Ishikawa (cell line): ENCODE results near the gene FDXACB1.

Source experiments
- CREB1 ChIP-seq: IDR thresholded peaks from 2 replicates; pipeline ENCODE4 v1.6.1; 2012; ENCODE audit warnings: low read depth
- EGR1 ChIP-seq: IDR thresholded peaks from 2 replicates; pipeline ENCODE4 v1.6.1; 2012
- EP300 ChIP-seq: IDR thresholded peaks from 2 replicates; pipeline ENCODE4 v1.6.1; 2012; ENCODE audit warnings: borderline replicate concordance
- FOXM1 ChIP-seq: IDR thresholded peaks from 2 replicates; pipeline ENCODE4 v1.6.1; 2012; ENCODE audit warnings: low read depth, borderline replicate concordance
- NFIC ChIP-seq: IDR thresholded peaks from 2 replicates; pipeline ENCODE4 v1.6.1; 2012
- RAD21 ChIP-seq: IDR thresholded peaks from 2 replicates; pipeline ENCODE4 v1.6.1; 2012; ENCODE audit warnings: low read depth
- TAF1 ChIP-seq: IDR thresholded peaks from 2 replicates; pipeline ENCODE4 v1.6.1; 2012; ENCODE audit warnings: low read depth, mild to moderate bottlenecking
- TCF12 ChIP-seq: IDR thresholded peaks from 2 replicates; pipeline ENCODE4 v1.6.1; 2012; ENCODE audit warnings: low read depth
- TEAD4 ChIP-seq: IDR thresholded peaks from 2 replicates; pipeline ENCODE4 v1.6.1; 2012
- YY1 ChIP-seq: IDR thresholded peaks from 2 replicates; pipeline ENCODE4 v1.6.1; 2012; ENCODE audit warnings: low read depth
- ZBTB7A ChIP-seq: IDR thresholded peaks from 2 replicates; pipeline ENCODE4 v1.6.1; 2012; ENCODE audit warnings: low read depth
- TF ChIP-seq, protein P1 (sequence below): IDR thresholded peaks from 2 replicates; pipeline ENCODE4 v1.6.1; 2012
- TF ChIP-seq, protein P2 (sequence below): IDR thresholded peaks from 2 replicates; pipeline ENCODE4 v1.6.1; 2012
- TF ChIP-seq, protein P3 (sequence below): IDR thresholded peaks from 2 replicates; pipeline ENCODE4 v1.6.1; 2012; ENCODE audit warnings: low read depth, mild to moderate bottlenecking

DNA sequence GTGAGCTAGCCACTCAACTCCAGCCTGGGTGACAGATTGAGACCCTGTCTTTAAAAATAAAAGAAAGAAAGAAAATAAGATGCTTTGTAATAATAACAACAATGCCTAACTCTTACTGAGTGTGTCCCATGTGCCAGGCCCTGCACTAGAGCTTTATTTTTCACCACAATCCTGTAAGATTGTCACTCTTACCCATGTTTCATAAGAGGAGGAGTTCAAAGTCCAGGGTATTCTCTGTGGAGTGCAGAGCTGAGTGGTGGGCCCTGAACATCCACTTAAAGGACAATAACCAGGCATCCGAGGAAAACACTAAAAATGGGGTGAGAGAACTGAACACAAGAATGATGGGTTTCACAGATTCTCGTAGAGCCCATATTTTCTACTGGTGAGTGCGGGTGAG is 38.8 kb upstream of the FDXACB1 start:
- no peak for TF ChIP-seq RAD21
- TF ChIP-seq NFIC: no peak
- no peak for TF ChIP-seq EGR1
- TF ChIP-seq, protein P1, sequence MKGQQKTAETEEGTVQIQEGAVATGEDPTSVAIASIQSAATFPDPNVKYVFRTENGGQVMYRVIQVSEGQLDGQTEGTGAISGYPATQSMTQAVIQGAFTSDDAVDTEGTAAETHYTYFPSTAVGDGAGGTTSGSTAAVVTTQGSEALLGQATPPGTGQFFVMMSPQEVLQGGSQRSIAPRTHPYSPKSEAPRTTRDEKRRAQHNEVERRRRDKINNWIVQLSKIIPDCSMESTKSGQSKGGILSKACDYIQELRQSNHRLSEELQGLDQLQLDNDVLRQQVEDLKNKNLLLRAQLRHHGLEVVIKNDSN: no peak
- no peak for TF ChIP-seq YY1
- TF ChIP-seq TAF1: no peak
- TF ChIP-seq CREB1: no peak
- TF ChIP-seq EP300: no peak
- TF ChIP-seq, protein P2, sequence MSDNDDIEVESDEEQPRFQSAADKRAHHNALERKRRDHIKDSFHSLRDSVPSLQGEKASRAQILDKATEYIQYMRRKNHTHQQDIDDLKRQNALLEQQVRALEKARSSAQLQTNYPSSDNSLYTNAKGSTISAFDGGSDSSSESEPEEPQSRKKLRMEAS: no peak
- TF ChIP-seq FOXM1: no peak
- TF ChIP-seq, protein P3, sequence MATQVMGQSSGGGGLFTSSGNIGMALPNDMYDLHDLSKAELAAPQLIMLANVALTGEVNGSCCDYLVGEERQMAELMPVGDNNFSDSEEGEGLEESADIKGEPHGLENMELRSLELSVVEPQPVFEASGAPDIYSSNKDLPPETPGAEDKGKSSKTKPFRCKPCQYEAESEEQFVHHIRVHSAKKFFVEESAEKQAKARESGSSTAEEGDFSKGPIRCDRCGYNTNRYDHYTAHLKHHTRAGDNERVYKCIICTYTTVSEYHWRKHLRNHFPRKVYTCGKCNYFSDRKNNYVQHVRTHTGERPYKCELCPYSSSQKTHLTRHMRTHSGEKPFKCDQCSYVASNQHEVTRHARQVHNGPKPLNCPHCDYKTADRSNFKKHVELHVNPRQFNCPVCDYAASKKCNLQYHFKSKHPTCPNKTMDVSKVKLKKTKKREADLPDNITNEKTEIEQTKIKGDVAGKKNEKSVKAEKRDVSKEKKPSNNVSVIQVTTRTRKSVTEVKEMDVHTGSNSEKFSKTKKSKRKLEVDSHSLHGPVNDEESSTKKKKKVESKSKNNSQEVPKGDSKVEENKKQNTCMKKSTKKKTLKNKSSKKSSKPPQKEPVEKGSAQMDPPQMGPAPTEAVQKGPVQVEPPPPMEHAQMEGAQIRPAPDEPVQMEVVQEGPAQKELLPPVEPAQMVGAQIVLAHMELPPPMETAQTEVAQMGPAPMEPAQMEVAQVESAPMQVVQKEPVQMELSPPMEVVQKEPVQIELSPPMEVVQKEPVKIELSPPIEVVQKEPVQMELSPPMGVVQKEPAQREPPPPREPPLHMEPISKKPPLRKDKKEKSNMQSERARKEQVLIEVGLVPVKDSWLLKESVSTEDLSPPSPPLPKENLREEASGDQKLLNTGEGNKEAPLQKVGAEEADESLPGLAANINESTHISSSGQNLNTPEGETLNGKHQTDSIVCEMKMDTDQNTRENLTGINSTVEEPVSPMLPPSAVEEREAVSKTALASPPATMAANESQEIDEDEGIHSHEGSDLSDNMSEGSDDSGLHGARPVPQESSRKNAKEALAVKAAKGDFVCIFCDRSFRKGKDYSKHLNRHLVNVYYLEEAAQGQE: no peak
- TF ChIP-seq TCF12: no peak
- TF ChIP-seq ZBTB7A: no peak
- no peak for TF ChIP-seq TEAD4
